HL-60/S4 treated with retinoic acid at 250 ng/mL for 4 days and 3 days (cell line): Measurements from ENCODE around the gene MS4A18.
"Not testable (repeated sequence)": the region's sequence is repeated elsewhere in the genome, so short reads cannot be mapped to it uniquely, and the experiment has no call there.

ENCODE experiments used
- in situ Hi-C: fragments of 300-500 bp; cut with MboI; formaldehyde crosslinking; loops from 2 replicates; pipeline ENCODE4 v1.7.0; 2022; ENCODE audit warnings: low sequenced_read_pairs

MS4A18 gene

DNA sequence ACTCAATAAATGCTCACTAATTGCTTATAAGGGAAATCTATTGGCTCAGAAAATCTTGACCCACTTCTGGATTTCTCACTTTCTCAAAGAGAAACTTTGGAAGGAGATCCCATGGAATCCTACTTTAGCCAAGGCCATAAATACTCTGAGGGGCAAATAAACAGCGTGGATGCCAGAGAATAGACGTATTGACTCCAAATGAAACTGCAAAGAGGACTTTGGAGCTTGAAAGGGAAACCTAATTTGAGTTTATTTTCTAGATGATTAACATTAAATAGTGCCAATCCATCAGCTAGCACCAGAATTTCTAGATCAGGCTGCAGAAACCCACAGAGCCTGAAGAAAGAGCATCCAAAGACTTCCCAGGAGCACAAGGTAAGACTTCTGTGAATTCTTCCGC, at the start of gene MS4A18:
Gene MS4A18, plus strand, starts transcription at position 301 of the 400 bp plus-strand sequence.
- in situ Hi-C loops, result no loop called here

DNA sequence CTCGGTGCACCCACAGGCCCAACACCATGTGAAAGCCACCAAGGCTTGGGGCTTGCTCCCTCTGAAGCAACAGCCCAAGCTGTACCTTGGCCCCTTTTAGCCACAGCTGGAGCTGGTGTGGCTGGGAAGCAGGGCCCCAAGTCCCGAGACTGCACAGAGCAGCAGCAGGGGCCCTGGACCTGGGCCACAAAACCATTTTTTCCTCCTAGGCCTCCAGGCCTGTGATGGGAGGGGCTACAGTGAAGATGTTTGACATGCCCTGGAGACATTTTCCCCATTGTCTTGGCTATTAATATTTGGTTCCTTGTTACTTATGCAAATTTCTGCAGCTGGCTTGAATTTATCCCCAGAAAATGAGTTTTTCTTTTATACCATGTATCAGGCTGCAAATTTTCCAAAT, 46.3 kb upstream of the MS4A18 start:
- in situ Hi-C loops, result not testable (repeated sequence)

DNA sequence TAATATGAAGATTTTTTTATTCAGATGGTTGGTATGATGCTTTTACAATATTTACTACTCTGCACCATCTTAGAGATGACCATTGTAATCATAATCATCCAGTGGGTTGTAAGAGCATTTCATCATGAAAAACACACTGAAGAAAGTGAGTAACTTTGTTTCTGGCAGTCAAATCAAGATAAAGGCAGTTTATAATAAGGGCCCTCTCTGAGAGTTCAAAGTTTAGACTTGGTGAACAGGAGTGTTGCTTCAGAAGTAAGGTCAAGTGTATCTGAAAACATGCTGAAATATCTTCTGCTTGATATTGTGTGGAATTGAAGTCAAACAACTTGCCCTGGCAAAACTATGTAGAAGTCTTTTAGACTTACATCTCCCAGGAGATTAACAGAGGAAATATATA, 44.6 kb upstream of the MS4A18 start:
- in situ Hi-C loops, result no loop called here

DNA sequence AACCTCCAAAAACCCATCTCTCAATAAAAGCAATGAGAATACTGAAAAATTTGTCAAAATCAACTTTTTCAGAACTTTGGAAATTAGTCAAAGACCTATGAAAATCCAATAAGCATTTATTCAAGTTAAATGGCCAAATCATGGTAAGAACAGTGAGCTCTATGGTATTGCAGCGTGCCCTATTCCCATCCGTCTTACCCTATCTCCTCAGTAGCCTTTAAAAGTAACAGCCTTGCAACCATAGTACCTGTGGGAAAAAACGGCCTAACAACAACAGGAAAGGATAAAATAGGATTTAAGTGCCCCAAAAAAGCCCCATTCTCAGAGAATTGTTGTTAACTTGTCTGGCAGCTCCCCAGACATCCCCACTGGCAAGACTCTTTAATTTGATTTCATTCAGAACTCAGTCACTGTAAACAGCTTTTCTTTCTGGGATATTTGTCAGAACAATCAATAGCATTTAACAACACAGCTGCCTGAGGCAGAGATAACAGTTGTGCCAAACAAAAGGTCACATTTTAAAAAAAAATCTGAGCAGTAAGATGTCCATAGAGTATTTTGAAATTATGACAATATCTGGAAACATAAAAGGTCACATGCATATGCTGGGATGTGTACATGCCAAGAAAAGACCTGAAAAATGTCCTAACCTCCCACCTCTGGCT, 43.9 kb upstream of the MS4A18 start:
- in situ Hi-C loops, result no loop called here

DNA sequence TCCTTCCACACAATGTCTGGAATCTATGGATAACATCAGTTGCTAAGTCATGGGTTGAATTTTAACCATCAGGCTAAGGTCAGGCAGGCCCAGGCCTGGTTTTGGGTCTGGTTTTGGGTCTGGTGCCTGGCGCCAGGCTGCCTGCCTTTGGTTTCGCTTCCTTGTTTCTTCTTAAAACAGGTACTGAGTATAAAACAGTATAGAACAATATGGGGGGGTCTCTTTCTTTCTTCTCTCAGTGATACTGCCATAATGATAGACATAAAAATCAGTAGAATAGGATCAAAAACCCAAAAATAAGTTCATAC, 40.0 kb upstream of the MS4A18 start:
- in situ Hi-C loops, result not testable (repeated sequence)

DNA sequence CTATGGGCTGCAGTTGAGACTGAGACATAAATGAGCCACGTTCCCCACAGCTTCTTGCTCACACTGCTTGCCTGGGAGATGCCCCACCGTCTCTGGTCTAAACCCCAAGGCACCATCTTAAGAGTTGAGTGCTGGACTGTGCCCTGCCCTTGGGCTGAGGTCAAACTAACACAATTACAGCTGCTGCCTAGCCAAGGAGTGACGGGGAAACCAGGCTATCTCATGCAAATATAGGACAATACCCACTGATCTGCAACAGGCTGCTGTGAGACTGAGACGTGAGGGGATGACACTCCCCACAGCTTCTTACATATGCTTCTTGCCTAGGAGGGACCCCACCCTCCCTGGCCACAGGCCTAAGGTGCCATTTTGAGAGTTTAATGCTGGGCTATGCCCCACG, 32.9 kb upstream of the MS4A18 start:
- in situ Hi-C loops, result no loop called here

DNA sequence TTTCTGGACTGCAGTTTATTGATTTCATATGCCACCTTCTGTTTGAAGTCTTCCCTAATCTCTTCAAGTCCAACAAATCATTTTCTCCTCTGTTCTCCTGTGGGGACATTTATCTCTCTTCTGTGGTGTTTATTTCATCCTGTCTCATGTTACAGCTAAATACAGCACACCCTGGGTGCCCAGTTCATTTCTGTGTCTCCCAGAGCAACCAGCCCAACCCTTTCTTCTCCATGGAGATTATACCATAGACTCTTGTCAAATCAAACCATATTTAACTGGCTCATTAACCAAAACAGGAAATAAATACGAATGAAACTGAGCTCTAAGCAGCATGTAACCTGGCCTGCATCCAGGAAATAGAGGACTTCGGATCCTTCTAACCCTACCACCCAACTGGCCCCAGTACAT, 25.2 kb upstream of the MS4A18 start, which contains the start of gene MS4A8:
Gene MS4A8, plus strand, starts transcription at position 329 of the 408 bp plus-strand sequence. CDS start 1,249 bp downstream, outside the sequence.
- in situ Hi-C loops, result no loop called here

DNA sequence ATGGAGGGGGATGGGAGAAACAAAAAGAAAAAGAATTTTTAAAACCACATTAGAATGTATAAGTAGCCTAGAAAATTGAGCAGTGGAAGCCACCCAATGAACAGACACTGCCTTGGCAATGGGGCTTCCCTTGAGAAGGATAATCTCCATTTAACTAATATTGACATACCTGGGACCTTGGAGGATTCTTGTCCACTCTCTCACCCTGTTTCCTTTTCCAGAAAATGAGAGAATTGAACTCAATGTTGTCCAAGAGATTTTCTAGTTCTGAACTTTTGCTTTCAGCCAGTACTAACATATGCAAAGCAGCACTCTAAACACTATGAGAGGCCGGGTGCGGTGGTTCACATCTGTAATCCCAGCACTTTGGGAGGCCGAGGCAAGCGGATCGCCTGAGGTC, 24.6 kb upstream of the MS4A18 start:
- in situ Hi-C loops, result no loop called here

DNA sequence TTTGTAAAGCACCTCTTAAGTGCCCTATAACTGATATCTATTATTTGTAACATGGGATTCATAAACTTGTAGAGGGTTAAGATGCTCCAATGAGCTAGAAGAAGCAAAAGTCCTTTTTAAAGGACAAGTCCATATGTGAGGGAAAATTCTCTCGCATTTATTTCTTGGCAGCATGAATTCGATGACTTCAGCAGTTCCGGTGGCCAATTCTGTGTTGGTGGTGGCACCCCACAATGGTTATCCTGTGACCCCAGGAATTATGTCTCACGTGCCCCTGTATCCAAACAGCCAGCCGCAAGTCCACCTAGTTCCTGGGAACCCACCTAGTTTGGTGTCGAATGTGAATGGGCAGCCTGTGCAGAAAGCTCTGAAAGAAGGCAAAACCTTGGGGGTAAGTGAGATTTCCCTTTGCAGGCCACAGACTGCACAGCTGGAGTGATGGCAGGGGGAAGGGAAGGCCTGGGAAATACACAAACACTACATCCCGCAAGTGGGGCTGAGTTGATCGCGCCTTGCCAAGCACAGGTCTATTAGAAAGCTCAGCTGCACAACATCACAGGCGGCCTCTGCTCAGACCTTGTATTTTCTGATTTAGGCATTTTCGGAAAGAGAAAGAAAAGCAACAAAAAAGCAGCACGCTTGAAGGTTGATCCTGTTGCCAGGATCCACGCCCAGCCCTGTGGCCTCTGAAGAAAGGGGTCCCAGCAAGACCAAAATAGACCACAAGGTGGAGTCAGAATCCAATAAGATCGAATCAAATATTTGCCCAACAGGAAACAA, 23.6 kb upstream of the MS4A18 start:
- in situ Hi-C loops, result no loop called here

DNA sequence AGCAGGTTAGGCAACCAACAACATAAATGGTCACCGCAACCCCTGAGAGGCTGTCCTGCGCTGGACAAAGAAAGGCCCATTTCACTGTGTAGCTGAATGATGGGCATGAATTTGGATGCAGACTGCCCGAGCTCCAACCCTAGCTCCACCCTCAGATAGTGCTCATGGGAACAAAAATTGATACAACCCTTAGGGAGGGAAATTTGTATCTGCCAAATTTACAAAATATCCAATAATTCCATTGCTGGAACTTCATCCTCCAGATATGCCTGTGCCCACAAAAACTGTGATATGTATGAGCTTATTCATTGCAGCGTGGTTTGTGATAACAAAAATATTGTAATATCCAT, 23.1 kb upstream of the MS4A18 start:
- in situ Hi-C loops, result no loop called here

DNA sequence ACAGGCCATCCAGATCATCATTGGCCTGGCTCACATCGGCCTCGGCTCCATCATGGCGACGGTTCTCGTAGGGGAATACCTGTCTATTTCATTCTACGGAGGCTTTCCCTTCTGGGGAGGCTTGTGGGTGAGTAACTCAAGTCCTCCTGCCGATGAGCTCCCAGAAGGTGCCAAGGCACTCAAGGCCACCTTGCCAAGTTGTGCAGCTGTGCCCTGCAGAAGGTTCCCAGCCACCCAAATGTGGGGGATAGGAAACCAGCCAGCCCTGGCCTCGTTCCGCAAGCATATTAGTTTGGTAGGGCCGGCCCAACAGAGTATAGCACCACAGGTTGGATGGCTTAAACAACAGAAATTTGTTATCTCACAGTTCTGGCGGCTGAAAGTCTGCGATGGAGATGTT, 21.1 kb upstream of the MS4A18 start:
- in situ Hi-C loops, result no loop called here

DNA sequence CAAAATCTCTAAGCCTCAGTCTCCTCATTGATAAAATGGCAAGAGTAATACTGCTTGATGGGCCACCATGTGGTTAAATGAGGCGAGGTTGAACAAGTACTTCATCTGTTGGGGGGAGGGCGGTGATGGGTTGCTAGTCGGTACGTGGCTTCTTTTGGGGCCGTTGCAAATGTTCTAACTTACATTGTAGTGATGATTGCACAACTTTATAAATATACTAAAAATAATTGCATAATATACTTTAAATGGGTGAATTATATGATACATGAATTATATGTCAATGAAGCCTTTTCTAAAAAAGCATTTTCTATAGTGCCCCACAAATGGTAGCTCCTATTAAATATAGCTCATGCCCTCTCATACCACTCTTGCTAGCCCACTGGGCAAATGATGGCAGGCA, 18.6 kb upstream of the MS4A18 start:
- in situ Hi-C loops, result no loop called here

DNA sequence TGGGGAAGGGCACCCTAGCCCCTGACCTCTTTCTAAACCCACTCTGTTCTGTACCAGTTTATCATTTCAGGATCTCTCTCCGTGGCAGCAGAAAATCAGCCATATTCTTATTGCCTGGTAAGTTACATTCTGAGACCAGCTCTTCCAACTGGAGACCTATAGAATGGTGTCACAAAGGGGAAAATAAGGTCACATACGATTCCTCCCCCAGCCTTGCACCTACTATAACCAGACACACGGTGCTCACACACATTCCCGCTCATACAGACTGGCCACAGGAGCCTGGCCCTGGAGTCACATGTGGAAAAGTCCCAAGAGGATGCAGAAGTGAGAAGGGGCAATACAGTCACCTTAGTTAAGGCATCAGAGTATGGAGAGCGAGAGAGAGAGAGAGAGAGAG, 17.6 kb upstream of the MS4A18 start:
- in situ Hi-C loops, result no loop called here

DNA sequence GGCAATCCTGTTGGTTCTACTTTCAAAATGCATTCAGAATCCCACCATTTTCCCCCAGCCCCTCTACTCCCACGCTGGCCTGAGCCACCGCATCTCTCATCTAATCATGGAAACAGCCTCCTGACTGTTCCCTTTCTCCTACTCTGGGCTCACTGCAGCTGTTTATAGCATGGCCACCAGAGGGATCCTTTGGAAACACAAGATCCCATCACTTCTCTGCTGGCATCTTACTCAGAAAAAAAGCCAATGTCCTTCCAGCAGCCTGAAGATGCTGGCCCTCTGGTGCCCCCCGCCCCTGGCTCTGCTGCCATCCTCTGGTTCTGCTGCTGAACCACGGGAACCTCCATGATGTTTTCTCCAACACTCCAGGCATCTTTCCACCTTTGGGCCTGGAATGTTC, 14.0 kb upstream of the MS4A18 start:
- in situ Hi-C loops, result no loop called here

DNA sequence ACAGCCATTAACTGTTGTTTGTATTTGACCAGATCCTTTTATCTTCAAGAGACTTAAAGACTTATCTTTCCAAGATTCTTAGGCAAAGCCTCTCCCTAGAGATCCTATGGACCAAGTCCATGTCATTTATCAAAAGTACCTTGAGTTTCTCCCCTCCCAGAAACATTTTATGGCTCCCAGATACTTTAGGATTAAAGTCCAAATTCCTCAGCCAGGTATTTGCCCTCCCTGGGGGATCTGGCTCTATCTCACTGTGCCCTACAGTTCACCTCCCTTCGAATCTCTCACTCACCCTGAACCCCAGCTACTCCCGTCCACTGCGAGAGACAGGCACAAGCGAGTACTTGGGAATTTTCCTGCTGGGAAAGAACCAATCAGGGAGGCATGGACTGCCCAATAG, 13.2 kb upstream of the MS4A18 start:
- in situ Hi-C loops, result no loop called here

DNA sequence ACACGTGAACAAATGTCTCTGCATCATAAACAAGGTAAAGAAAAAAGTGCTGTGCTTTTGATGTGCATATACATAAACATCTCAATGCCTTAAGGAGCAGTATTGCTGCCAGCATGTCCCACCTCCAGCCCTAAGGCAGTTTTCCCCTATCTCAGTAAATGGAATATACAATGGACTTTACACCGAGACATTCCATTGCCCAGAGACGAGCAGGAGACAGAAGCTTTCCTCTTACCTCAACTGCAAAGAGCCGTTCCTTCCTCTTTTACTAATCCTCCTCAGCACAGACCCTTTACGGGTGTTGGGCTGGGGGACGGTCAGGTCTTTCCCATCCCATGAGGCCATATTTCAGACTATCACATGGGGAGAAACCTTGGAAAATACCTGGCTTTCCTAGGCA, 11.1 kb upstream of the MS4A18 start:
- in situ Hi-C loops, result not testable (repeated sequence)

DNA sequence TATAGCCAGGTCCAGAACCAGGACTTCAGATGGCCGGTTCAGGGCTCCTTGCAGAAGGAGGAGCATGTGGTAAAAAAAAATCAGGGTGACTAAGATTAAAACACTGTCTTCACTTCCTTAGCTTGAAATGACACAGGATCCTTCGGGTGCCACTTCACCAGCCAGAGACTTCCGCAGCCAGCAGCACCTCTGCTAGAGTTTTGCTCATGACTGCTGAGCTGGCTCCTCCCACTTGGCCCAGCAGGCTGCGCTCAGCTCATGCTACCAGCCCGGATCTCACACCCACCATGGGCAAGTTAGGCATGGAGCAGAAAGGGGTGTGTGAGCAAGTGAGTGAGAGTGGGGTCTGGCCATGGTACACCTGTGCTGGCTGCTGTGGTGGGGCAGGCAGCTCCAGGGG, 6.6 kb upstream of the MS4A18 start:
- in situ Hi-C loops, result no loop called here

DNA sequence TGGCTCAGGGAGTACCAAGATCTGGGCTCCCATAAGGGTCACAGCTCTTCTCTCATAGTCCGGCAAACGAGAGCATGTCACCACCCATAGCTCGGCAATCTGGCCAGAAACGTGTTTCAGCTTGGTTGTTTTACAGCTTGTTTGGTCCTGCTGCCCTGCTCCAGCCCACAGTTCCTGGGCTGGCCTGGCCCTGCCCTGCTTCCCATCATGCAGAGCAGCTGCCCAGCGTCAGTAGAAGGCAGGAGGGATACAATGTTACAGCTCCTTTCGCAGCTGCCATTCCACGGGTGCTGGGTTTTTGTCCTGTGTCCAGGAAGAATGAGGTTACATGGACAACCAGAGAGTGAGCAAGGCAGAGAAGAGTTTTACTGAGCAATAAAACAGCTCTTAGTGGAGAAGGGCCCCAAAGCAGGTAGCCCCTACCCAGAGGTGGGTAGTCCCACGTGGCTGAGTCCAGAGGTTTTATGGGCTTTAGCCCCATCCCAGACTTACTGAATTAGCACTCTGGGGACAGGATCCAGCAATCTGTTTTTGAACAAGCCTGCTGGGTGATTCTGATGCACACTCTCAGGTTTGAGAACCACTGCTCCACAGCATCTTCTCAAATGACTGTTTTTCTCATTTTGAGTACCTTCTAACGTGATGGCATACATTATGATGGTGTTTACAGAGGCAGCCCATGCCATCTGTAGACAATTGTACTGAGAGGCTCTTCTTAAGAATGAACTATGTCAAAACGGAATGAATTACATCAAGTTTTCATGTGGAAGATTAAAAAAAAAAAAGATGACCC, 5.8 kb upstream of the MS4A18 start:
- in situ Hi-C loops, result no loop called here

DNA sequence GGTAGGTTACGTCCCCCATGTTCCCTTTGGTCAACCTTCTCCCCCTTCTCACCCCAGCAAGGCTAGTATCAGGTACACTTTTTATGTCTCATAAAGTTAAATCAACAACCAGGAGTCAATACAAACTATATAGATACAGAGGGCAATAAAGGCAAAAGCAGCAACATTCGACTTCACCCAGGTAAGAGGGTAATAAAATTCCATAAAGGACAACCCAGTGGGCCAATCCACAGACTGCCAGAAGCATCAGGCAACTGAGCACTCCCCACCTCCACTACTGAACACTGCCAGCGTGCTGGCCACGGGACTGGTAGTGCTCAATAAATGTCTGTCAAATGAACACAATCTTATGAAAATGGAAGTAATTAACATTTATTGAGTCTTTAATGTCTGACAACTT, 5.1 kb upstream of the MS4A18 start:
- in situ Hi-C loops, result no loop called here

DNA sequence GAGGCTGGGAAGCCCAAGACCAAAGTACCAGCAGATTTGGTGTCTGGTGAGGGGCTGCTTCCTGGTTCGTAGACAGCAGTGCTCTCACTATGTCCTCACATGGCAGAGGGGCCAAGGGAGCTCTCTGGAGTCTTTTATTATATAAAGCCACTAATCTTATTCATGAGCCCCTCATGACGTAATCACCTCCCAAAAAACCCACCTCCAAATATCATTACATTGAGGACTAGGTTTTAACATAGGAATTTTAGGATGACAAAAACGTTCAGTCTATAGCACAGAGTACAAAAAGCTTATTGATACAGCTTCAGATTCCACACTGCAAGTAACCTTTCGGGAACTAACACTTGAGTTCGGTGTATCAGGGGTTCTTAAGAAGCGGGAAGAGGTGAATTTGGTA, 4.1 kb upstream of the MS4A18 start:
- in situ Hi-C loops, result no loop called here

DNA sequence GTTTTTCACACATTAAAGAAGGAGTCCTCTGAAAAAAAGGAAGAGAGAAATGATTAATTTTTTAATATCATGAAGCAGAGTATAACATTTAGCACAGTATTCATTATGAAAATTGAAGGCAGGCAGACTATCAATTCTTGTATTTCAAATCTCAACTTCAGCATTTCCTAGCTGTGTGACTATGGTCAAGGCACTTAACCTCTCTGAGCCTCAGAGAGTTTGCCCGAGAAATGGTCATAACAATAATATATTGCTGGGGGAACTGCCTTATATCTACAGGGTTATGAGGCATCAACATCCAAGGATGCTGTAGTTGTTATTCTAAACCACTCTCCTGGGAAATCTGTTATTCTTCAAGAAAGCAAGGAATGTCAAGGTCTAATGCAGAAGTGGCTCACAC, 1.1 kb downstream of the MS4A18 start:
- in situ Hi-C loops, result no loop called here

DNA sequence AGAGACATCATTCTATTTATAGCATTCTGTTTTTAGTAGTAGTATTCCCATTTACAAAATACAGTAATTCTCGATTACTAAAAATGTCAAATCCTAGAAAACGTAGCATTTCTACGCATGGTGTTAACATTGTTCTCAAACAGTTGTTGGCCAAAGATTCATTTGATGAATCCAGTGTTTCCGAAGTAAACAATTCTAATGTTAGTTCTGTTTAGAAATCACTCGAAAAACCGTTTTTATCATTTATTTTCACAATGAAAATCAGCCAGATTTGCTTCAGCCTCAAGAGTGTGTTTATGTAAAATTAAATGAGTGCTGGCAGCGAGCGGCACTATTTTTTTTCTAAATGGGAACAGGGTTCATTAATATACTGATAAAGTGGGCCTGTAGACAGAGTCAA, 7.1 kb downstream of the MS4A18 start:
- in situ Hi-C loops, result no loop called here
